Measurements from ENCODE around the gene KAZN.

The KAZN gene

GRCh38 chr1:15117671-15118325 lies 519.3 kb downstream of the KAZN start:
- CTCF ChIA-PET, result interaction anchor here (1.8 kb wide), 1 partner anchor 186 kb away, joined by 4 read pairs; no protein-coding TSS in a partner anchor
- Histone ChIP-seq H3K36me3 (ENCODE audit: control insufficient read depth in 2 of 2, insufficient read depth in 1 of 2, low read length in 2 of 2) (no peaks in the 10 kb centered on the region), H3K27ac (ENCODE audit: extremely low read depth, low read depth, low read length) (no peak overlapping the region), H3K4me1 (ENCODE audit: control insufficient read depth, insufficient read depth, low read length) (no peaks in the 10 kb centered on the region), H3K9me3 (ENCODE audit: control insufficient read depth, insufficient read depth, low read depth, low read length) (no peaks in the 10 kb centered on the region), H3K4me3 (ENCODE audit: low read depth, low read length) (no peak overlapping the region)
- no peak for TF ChIP-seq ZNF2 (tag by site-specific recombination; IDR thresholded peaks at IDR 0.05)
- POLR2A ChIA-PET, result no interaction called here

GRCh38 chr1:15118579-15118978 lies 520.1 kb downstream of the KAZN start:
- H3K36me3 ChIP-seq (ENCODE audit: control insufficient read depth in 2 of 2, insufficient read depth in 1 of 2, low read length in 2 of 2), result no peaks in the 10 kb centered on the region
- ChIA-PET POLR2A (no interaction called here), CTCF (interaction anchor here (0.7 to 2.4 kb wide), 3 partner anchors 10 to 187 kb away, joined by 3 to 14 read pairs (median 4); no protein-coding TSS in a partner anchor)
- no peaks in the 10 kb centered on the region for H3K9me3 ChIP-seq (ENCODE audit: control insufficient read depth, insufficient read depth, low read depth, low read length)
- H3K4me3 ChIP-seq (ENCODE audit: low read depth, low read length), result no peak overlapping the region
- H3K4me1 ChIP-seq (ENCODE audit: control insufficient read depth, insufficient read depth, low read length), result no peaks in the 10 kb centered on the region
- H3K27ac ChIP-seq (ENCODE audit: extremely low read depth, low read depth, low read length), result no peak overlapping the region
- no peak for TF ChIP-seq ZIC2 (tag by site-specific recombination; IDR thresholded peaks at IDR 0.05)
- no peak for TF ChIP-seq ZNF391 (tag by site-specific recombination; IDR thresholded peaks at IDR 0.05; ENCODE audit: borderline replicate concordance, low read depth)
- TF ChIP-seq ZSCAN30 (tag by site-specific recombination; IDR thresholded peaks at IDR 0.05), result no peak
- no peak for TF ChIP-seq ZNF341 (tag by site-specific recombination; IDR thresholded peaks at IDR 0.05; ENCODE audit: low read depth)
- TF ChIP-seq BCL11A (tag by site-specific recombination; IDR thresholded peaks at IDR 0.05; ENCODE audit: low read depth), result no peak
- TF ChIP-seq ZFP69B (tag by site-specific recombination; IDR thresholded peaks at IDR 0.05), result no peak

- no peak overlapping the region for H3K4me3 ChIP-seq (ENCODE audit: low read depth, low read length)
- no peak overlapping the region for H3K27ac ChIP-seq (ENCODE audit: extremely low read depth, low read depth, low read length)
- no peaks in the 10 kb centered on the region for H3K9me3 ChIP-seq (ENCODE audit: control insufficient read depth, insufficient read depth, low read depth, low read length)
- ChIA-PET POLR2A (no interaction called here), CTCF (interaction anchor here (0.5 to 2.4 kb wide), 3 partner anchors 8 to 310 kb away, joined by 3 to 14 read pairs (median 3); no protein-coding TSS in a partner anchor)
- TF ChIP-seq KLF8 (tag by site-specific recombination; IDR thresholded peaks at IDR 0.05) (no peak), ZNF132 (tag by site-specific recombination; IDR thresholded peaks at IDR 0.05; ENCODE audit: borderline replicate concordance) (no peak), REST (tag by site-specific recombination; IDR thresholded peaks at IDR 0.05) (no peak), PRDM1 (tag by site-specific recombination; IDR thresholded peaks at IDR 0.05) (no peak), ZNF394 (tag by site-specific recombination; IDR thresholded peaks at IDR 0.05; ENCODE audit: borderline replicate concordance) (no peak), WT1 (tag by site-specific recombination; IDR thresholded peaks at IDR 0.05) (no peak), ZBTB20 (tag by site-specific recombination; IDR thresholded peaks at IDR 0.05) (no peak), ZNF211 (tag by site-specific recombination; IDR thresholded peaks at IDR 0.05; ENCODE audit: low read depth) (no peak), ZNF639 (tag by site-specific recombination; IDR thresholded peaks at IDR 0.05) (no peak), ZNF37A (tag by site-specific recombination; IDR thresholded peaks at IDR 0.05) (no peak), TRIM28 (IDR thresholded peaks at IDR 0.05; ENCODE audit: borderline replicate concordance, low read length) (no peak), ZNF416 (tag by site-specific recombination; IDR thresholded peaks at IDR 0.05) (no peak), ZNF140 (tag by site-specific recombination; IDR thresholded peaks at IDR 0.05) (no peak)
- H3K4me1 ChIP-seq (ENCODE audit: control insufficient read depth, insufficient read depth, low read length), result no peaks in the 10 kb centered on the region
- no peaks in the 10 kb centered on the region for H3K36me3 ChIP-seq (ENCODE audit: control insufficient read depth in 2 of 2, insufficient read depth in 1 of 2, low read length in 2 of 2)
Measured at GRCh38 chr1:15120251-15120945, 521.9 kb downstream of the KAZN start.

Measured in HEK293 (cell line).